H1 (cell line): ENCODE measurements around the gene ANKRD65. TPM values are rescaled to one million over a fixed set of nuclear protein-coding genes. Genes with fewer than 3 reads are reported as not detected.

ENCODE experiments used
- CTCF ChIA-PET: fragments of 300-600 bp; sonication (Branson Sonifier 250); formaldehyde crosslinking; loops from one replicate; lab custom pipeline; 2021; ENCODE audit not compliant: partially characterized antibody; lab: Charles Lee
- POLR2A ChIA-PET: fragments of 300-600 bp; sonication (Branson Sonifier 250); formaldehyde crosslinking; loops from one replicate; lab custom pipeline; 2021; ENCODE audit warnings: inconsistent platforms; ENCODE audit not compliant: partially characterized antibody; lab: Charles Lee
- DNase-seq, 2 experiments: peaks; one replicate each; pipeline versions ENCODE4 v3.0.0 to v3.0.0-alpha.2; 2010 to 2022; ENCODE audit warnings: low spot score in 2 of 2, low read depth in 1 of 2, mixed read lengths in 1 of 2
- FAIRE-seq: peaks from 2 replicates; lab custom pipeline; 2011; peaks lifted over from hg19 to GRCh38; lab: Jason Lieb, UNC
- H2AFZ ChIP-seq: 2 replicates; pipeline ENCODE4 v1.8.1; 2012; ENCODE audit warnings: low read length, inconsistent platforms
- H2AK5ac ChIP-seq: 2 replicates; pipeline ENCODE4 v1.6.1; 2013; ENCODE audit warnings: low read depth, low read length
- H2BK120ac ChIP-seq: replicated peaks from 2 replicates; pipeline ENCODE3; 2013; ENCODE audit warnings: low read depth, low read length, inconsistent platforms
- H2BK12ac ChIP-seq: 2 replicates; pipeline ENCODE4 v1.6.1; 2013; ENCODE audit warnings: low read depth, low read length
- H2BK15ac ChIP-seq: 2 replicates; pipeline ENCODE4 v1.6.1; 2013; ENCODE audit warnings: low read length
- H2BK20ac ChIP-seq: 2 replicates; pipeline ENCODE4 v1.6.1; 2013; ENCODE audit warnings: low read length
- H2BK5ac ChIP-seq: 2 replicates; pipeline ENCODE4 v1.6.1; 2013; ENCODE audit warnings: low read depth, low read length
- H3K14ac ChIP-seq: 2 replicates; pipeline ENCODE4 v1.6.1; 2013; ENCODE audit warnings: inconsistent platforms; ENCODE audit not compliant: insufficient read length
- H3K18ac ChIP-seq: 2 replicates; pipeline ENCODE4 v1.6.1; 2013; ENCODE audit warnings: low read length; ENCODE audit errors: extremely low read depth
- H3K23ac ChIP-seq: 2 replicates; pipeline ENCODE4 v1.6.1; 2013; ENCODE audit warnings: inconsistent platforms; ENCODE audit not compliant: insufficient read length
- H3K23me2 ChIP-seq: 2 replicates; pipeline ENCODE4 v1.6.1; 2013; ENCODE audit warnings: low read depth, low read length
- H3K27ac ChIP-seq: 2 replicates; pipeline ENCODE4 v1.6.1; 2011; ENCODE audit warnings: low read depth, low read length, inconsistent platforms
- H3K27me3 ChIP-seq, 4 experiments: replicated peaks in 1 of 4; 1 replicate in 1 of 4; 2 replicates in 3 of 4; pipeline versions ENCODE4 v1.6.1 to v1.8.1; 2011 to 2013; ENCODE audit warnings: low read length in 3 of 4, mild to moderate bottlenecking in 3 of 4, inconsistent platforms in 2 of 4, mixed read lengths in 2 of 4, moderate library complexity in 1 of 4; ENCODE audit not compliant: control insufficient read depth in 3 of 4, insufficient read depth in 3 of 4; ENCODE audit errors: extremely low read depth in 1 of 4
- H3K36me3 ChIP-seq, 4 experiments: 2 replicates each; pipeline versions ENCODE4 v1.6.1 to v1.8.1; 2011 to 2013; ENCODE audit warnings: mild to moderate bottlenecking in 4 of 4, low read length in 3 of 4, moderate library complexity in 2 of 4, control low read depth in 1 of 4, inconsistent platforms in 1 of 4; ENCODE audit not compliant: insufficient read depth in 4 of 4, control insufficient read depth in 2 of 4
- H3K4ac ChIP-seq: replicated peaks from 2 replicates; pipeline ENCODE3; 2013; ENCODE audit warnings: low read length, low read depth, mixed read lengths, inconsistent platforms; ENCODE audit not compliant: insufficient read length
- H3K4me1 ChIP-seq, 4 experiments: replicated peaks in 1 of 4; 1 replicate in 1 of 4; 2 replicates in 3 of 4; pipeline versions ENCODE4 v1.6.1 to v1.8.1; 2011 to 2013; ENCODE audit warnings: low read length in 3 of 4, inconsistent platforms in 2 of 4, mixed read lengths in 1 of 4; ENCODE audit not compliant: insufficient read depth in 4 of 4, control insufficient read depth in 3 of 4
- H3K4me2 ChIP-seq, 2 experiments: 2 replicates each; pipeline versions ENCODE4 v1.6.1 to v1.8.1; 2011 to 2013; ENCODE audit warnings: low read depth in 2 of 2, low read length in 2 of 2, control low read depth in 1 of 2, inconsistent platforms in 1 of 2, mild to moderate bottlenecking in 1 of 2; ENCODE audit not compliant: insufficient read depth in 1 of 2
- H3K4me3 ChIP-seq, 4 experiments: fragments of 200-600, 300-600 bp in 1 of 4; sonication (generic), shearing (Covaris generic), sonication (Bioruptor Twin) in 1 of 4; 2 replicates each; pipeline versions ENCODE4 v1.5.1 to v1.8.1; 2011 to 2016; ENCODE audit warnings: low read length in 4 of 4, low read depth in 3 of 4, control low read depth in 2 of 4, inconsistent platforms in 2 of 4, mild to moderate bottlenecking in 2 of 4, mixed read lengths in 1 of 4, moderate library complexity in 1 of 4; ENCODE audit not compliant: insufficient read depth in 2 of 4; ENCODE audit errors: extremely low read depth in 1 of 4
- H3K56ac ChIP-seq: replicated peaks from 2 replicates; pipeline ENCODE3; 2013; ENCODE audit warnings: low read depth, mild to moderate bottlenecking, mixed read lengths, low read length, inconsistent platforms; ENCODE audit not compliant: insufficient read length
- H3K79me1 ChIP-seq: 2 replicates; pipeline ENCODE4 v1.6.1; 2013; ENCODE audit warnings: low read depth, low read length, control low read depth
- H3K79me2 ChIP-seq, 2 experiments: 2 replicates each; pipeline versions ENCODE4 v1.6.1 to v1.8.1; 2012 to 2013; ENCODE audit warnings: low read length in 2 of 2, mild to moderate bottlenecking in 2 of 2, inconsistent platforms in 1 of 2; ENCODE audit not compliant: insufficient read depth in 2 of 2, control insufficient read depth in 1 of 2
- H3K9ac ChIP-seq, 4 experiments: replicated peaks in 1 of 4; 1 replicate in 1 of 4; 2 replicates in 3 of 4; pipeline versions ENCODE4 v1.6.1 to v1.8.1; 2011 to 2013; ENCODE audit warnings: low read depth in 3 of 4, low read length in 3 of 4, control low read depth in 2 of 4, mild to moderate bottlenecking in 2 of 4, moderate library complexity in 2 of 4, inconsistent platforms in 1 of 4; ENCODE audit errors: extremely low read depth in 1 of 4
- H3K9me3 ChIP-seq, 2 experiments: 2 replicates each; pipeline versions ENCODE4 v1.6.1 to v1.8.1; 2012 to 2013; ENCODE audit warnings: mild to moderate bottlenecking in 2 of 2, moderate library complexity in 2 of 2, control low read depth in 1 of 2, inconsistent platforms in 1 of 2, low read depth in 1 of 2, low read length in 1 of 2, mixed read lengths in 1 of 2; ENCODE audit not compliant: insufficient read depth in 2 of 2
- H4K20me1 ChIP-seq, 2 experiments: replicated peaks in 1 of 2; 2 replicates each; pipeline versions ENCODE3 to v1.8.1; 2011 to 2013; ENCODE audit warnings: inconsistent platforms in 2 of 2, low read length in 2 of 2, mild to moderate bottlenecking in 1 of 2; ENCODE audit not compliant: insufficient read depth in 2 of 2, control insufficient read depth in 1 of 2
- H4K5ac ChIP-seq: 2 replicates; pipeline ENCODE4 v1.6.1; 2013; ENCODE audit warnings: low read length, low read depth, mixed read lengths, inconsistent platforms; ENCODE audit not compliant: insufficient read length
- H4K8ac ChIP-seq: 2 replicates; pipeline ENCODE4 v1.8.0; 2013; ENCODE audit warnings: mild to moderate bottlenecking, moderate library complexity, low read length, inconsistent platforms; ENCODE audit not compliant: insufficient read depth; ENCODE audit errors: extremely low read depth
- H4K91ac ChIP-seq: replicated peaks from 2 replicates; pipeline ENCODE3; 2013; ENCODE audit warnings: low read length, mixed read lengths, inconsistent platforms; ENCODE audit not compliant: insufficient read length
- ASH2L ChIP-seq: fragments of 200-600, 300-600 bp; sonication (generic); IDR thresholded peaks from one replicate; pipeline ENCODE4 v1.7.1; 2017; ENCODE audit warnings: low read length
- CBX8 ChIP-seq: fragments of 300-800, 300-1000 bp; sonication (generic); IDR thresholded peaks from 2 replicates; pipeline ENCODE4 v1.7.1; 2016; ENCODE audit warnings: low read depth, low read length, borderline replicate concordance
- GABPA ChIP-seq: IDR thresholded peaks from 2 replicates; pipeline ENCODE4 v1.6.1; 2011; ENCODE audit warnings: mild to moderate bottlenecking, low read length, moderate library complexity, borderline replicate concordance; ENCODE audit not compliant: insufficient read depth
- JUN ChIP-seq: IDR thresholded peaks from 2 replicates; pipeline ENCODE4 v1.6.1; 2011; ENCODE audit warnings: low read depth, mild to moderate bottlenecking, improper control_type of control experiment, low read length
- KDM4A ChIP-seq: IDR thresholded peaks from one replicate; pipeline ENCODE4 v1.7.1; 2012; ENCODE audit warnings: low read depth, mild to moderate bottlenecking, moderate library complexity, low read length, inconsistent platforms; ENCODE audit not compliant: severe bottlenecking
- POLR2A ChIP-seq, 2 experiments: IDR thresholded peaks; 1 replicate in 1 of 2; 2 replicates in 1 of 2; pipeline ENCODE4 v1.6.1; 2011; ENCODE audit warnings: low read depth in 2 of 2, low read length in 2 of 2, mild to moderate bottlenecking in 2 of 2; ENCODE audit errors: control extremely low read depth in 1 of 2
- POLR2AphosphoS5 ChIP-seq: IDR thresholded peaks from 2 replicates; pipeline ENCODE4 v1.6.1; 2011; ENCODE audit warnings: low read depth, low read length
- SP2 ChIP-seq: IDR thresholded peaks from 2 replicates; pipeline ENCODE4 v1.6.1; 2012; ENCODE audit warnings: mild to moderate bottlenecking, low read length, inconsistent platforms
- SP4 ChIP-seq: IDR thresholded peaks from 2 replicates; pipeline ENCODE4 v1.6.1; 2012; ENCODE audit warnings: low read length, inconsistent platforms
- TAF1 ChIP-seq: IDR thresholded peaks from 2 replicates; pipeline ENCODE4 v1.6.1; 2011; ENCODE audit warnings: mild to moderate bottlenecking, low read depth, low read length
- WGBS, 2 experiments: shearing (Covaris generic) in 1 of 2; methylation state at CpG; one replicate each; pipeline versions ENCODE4 v1.1.6 to v1.1.7; 2013 to 2015; ENCODE audit warnings: low lambda C conversion rate in 2 of 2, mixed read lengths in 2 of 2, inconsistent platforms in 1 of 2, low coverage in 1 of 2, missing lambda C conversion rate in 1 of 2; ENCODE audit not compliant: insufficient replicate concordance in 2 of 2, insufficient coverage in 1 of 2, insufficient read length in 1 of 2; ENCODE audit errors: extremely low coverage in 1 of 2, missing lambda C conversion rate in 1 of 2; 5-methylcytosine and 5-hydroxymethylcytosine counted together
- polyA plus RNA-seq, 7 experiments: library from polyadenylated mRNA; depleted of rRNA in 3 of 7; stranded (reverse) in 5 of 7; unstranded in 2 of 7; fragments of >200 nt in 5 of 7; fragments of 200-250 nt in 2 of 7; gene quantifications; 1 replicate in 5 of 7; 2 replicates in 1 of 7; 4 replicates in 1 of 7; pipeline versions ENCODE4 v1.2.1 to v1.2.3, GENCODE V29; 2011 to 2013; ENCODE audit warnings: missing spikeins in 2 of 7, mixed read lengths in 2 of 7
- total RNA-seq: library from RNA; stranded (reverse); fragmentation: NEBNext Ultra II Directional; extraction: Animal tissue kit (Norgen Biotek cat#: 25700); gene quantifications from 2 replicates; pipeline ENCODE4 v1.2.1, GENCODE V29; 2021

The ANKRD65 gene
- total and polyA plus RNA-seq, 2 of the 8 experiments (the other 6 are each of a cell fraction or from before 2014, with no cell fraction given): 1.8 to 2.0 TPM

- Histone ChIP-seq H3K18ac (no peak overlapping the region), H2BK12ac (no peak overlapping the region), H3K56ac (no peak overlapping the region), H3K79me2 (peaks cover 5 to 17% of the 10 kb centered on the region in 2 experiments; a peak in 3 of 4 replicates), H3K23me2 (peaks cover 9% of the 10 kb centered on the region; the same call in 1 of the 2 replicates), H3K27me3 (no peaks in the 10 kb centered on the region), H2AK5ac (no peak overlapping the region), H3K79me1 (peaks cover 7% of the 10 kb centered on the region; the same call in 1 of the 2 replicates), H3K4ac (no peak overlapping the region), H3K4me3 (no peak overlapping the region), H2BK15ac (no peak overlapping the region), H3K14ac (no peak overlapping the region), H3K27ac (no peak overlapping the region), H4K8ac (no peak overlapping the region), H2BK120ac (no peak overlapping the region), H3K9ac (no peak overlapping the region), H4K5ac (no peak overlapping the region), H4K20me1 (peaks cover 0 to 9% of the 10 kb centered on the region in 2 experiments), H3K9me3 (no peaks in the 10 kb centered on the region), H3K36me3 (peaks cover 0 to 4% (median 0%) of the 10 kb centered on the region in 4 experiments; a peak in 1 of 8 replicates), H2BK20ac (no peak overlapping the region), H2BK5ac (no peak overlapping the region), H3K4me2 (no peak overlapping the region), H4K91ac (no peak overlapping the region), H3K4me1 (peaks cover 0 to 6% (median 5%) of the 10 kb centered on the region in 4 experiments; a peak in 5 of 7 replicates), H2AFZ (no peak overlapping the region), H3K23ac (no peak overlapping the region)
- ChIA-PET CTCF (interaction anchor here (0.6 to 4.6 kb wide), 6 partner anchors 11 to 207 kb away, joined by 3 to 17 read pairs (median 4); no protein-coding TSS in a partner anchor), POLR2A (interaction anchor here (0.6 to 33.4 kb wide), 5 partner anchors 19 to 121 kb away, joined by 3 to 719 read pairs (median 4); partner anchors contain the start of genes CCNL2 and MRPL20)
- TF ChIP-seq CBX8 (no peak), POLR2A (IDR thresholded peaks at IDR 0.05; ENCODE audit: control extremely low read depth in 1 of 2, low read depth in 2 of 2, low read length in 2 of 2) (no peak), JUN (no peak), GABPA (no peak), SP2 (no peak), TAF1 (no peak), POLR2AphosphoS5 (no peak), KDM4A (no peak), ASH2L (no peak), SP4 (no peak)
- FAIRE-seq: no peak
- WGBS, 2 experiments: 95% methylated on average over 14 of the region's 16 CpGs; no CpG with 5 or more reads in 1 of the 2 experiments
- no peak for DNase-seq
Measured at GRCh38 chr1:1377540-1378205, 43.4 kb downstream of the ANKRD65 start.
